RWPE2 (cell line): ENCODE data around the gene SLC4A1.

Source experiments
- ATAC-seq: fragments of 200-7000 bp; cut with Tn5 transposase; 3 replicates; pipeline ENCODE4 v1.9.1; 2021; ENCODE audit warnings: low read depth
- DNase-seq: peaks from one replicate; pipeline ENCODE4 v3.0.0-alpha.2; 2020; ENCODE audit warnings: low spot score
- H3K27ac ChIP-seq: fragments of 450-650 bp; 2 replicates; pipeline ENCODE4 v1.5.1; 2017; ENCODE audit warnings: mild to moderate bottlenecking; ENCODE audit not compliant: poor library complexity, severe bottlenecking
- H3K27me3 ChIP-seq: fragments of 250-450 bp; sonication (Bioruptor Pico); 2 replicates; pipeline ENCODE4 v1.5.1; 2021; ENCODE audit warnings: mild to moderate bottlenecking, moderate library complexity; ENCODE audit not compliant: insufficient read depth, poor library complexity, severe bottlenecking
- H3K36me3 ChIP-seq: fragments of 250-450 bp; sonication (Bioruptor Pico); 2 replicates; pipeline ENCODE4 v1.5.1; 2020; ENCODE audit warnings: low read depth, mild to moderate bottlenecking, moderate library complexity
- H3K4me1 ChIP-seq: fragments of 250-450 bp; sonication (Bioruptor Pico); 2 replicates; pipeline ENCODE4 v1.5.1; 2021; ENCODE audit warnings: mild to moderate bottlenecking, moderate library complexity; ENCODE audit not compliant: insufficient read depth, poor library complexity, severe bottlenecking
- H3K4me3 ChIP-seq: fragments of 250-450 bp; sonication (Bioruptor Pico); 2 replicates; pipeline ENCODE4 v1.5.1; 2021; ENCODE audit warnings: mild to moderate bottlenecking, moderate library complexity; ENCODE audit not compliant: severe bottlenecking
- H3K9me3 ChIP-seq: fragments of 250-450 bp; sonication (Bioruptor Pico); 2 replicates; pipeline ENCODE4 v1.5.1; 2021; ENCODE audit warnings: mild to moderate bottlenecking, moderate library complexity; ENCODE audit not compliant: severe bottlenecking
- CTCF ChIP-seq: fragments of 450-650 bp; IDR thresholded peaks from one replicate; pipeline ENCODE4 v1.5.1; 2017; ENCODE audit warnings: mild to moderate bottlenecking, moderate library complexity; ENCODE audit not compliant: poor library complexity, severe bottlenecking

SLC4A1 gene

DNA sequence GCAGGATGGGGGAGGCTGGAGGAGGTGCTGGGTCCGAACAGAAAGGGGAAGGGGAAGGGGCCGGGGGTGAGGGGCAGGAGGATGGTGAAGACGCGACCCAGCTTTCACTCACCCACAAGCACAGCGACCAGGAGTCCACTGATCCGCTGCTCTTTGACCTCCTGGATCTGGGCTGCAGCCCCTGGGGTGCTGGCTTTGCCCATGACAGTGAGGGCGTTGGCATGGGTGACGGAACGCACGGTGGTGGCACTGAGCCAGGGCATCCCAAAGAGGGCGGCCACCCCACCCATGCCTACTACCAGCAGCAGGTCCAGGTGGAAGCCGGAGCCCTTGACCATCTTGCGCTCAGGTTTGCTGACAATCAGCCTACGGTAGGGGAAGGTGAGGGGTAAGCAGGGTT is 14.9 kb downstream of the SLC4A1 start:
- ATAC-seq = no peak
- no peaks in the 10 kb centered on the region for H3K4me1 ChIP-seq
- TF ChIP-seq CTCF = no peak
- no peaks in the 10 kb centered on the region for H3K27me3 ChIP-seq
- H3K27ac ChIP-seq = no peak overlapping the region
- DNase-seq = no peak
- no peaks in the 10 kb centered on the region for H3K36me3 ChIP-seq
- H3K9me3 ChIP-seq = no peaks in the 10 kb centered on the region
- no peak overlapping the region for H3K4me3 ChIP-seq

DNA sequence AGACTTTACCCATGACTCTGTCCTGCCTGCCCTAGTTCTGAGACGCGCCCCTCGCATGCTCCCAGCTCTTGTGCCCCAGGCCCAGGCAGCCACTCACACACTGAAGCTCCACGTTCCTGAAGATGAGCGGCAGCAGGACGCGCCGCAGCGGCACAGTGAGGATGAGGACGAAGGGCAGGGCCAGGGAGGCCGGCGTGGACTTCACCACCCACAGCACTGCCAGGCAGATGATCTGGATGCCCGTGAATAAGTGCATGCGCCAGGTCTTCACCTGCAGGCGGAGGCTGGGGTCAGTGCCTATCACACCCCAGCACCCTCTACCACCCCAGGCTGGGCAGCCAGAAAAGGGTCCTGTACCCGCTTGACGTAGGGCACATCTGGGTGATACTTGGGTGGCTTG is 16.9 kb downstream of the SLC4A1 start:
- no peaks in the 10 kb centered on the region for H3K9me3 ChIP-seq
- no peak overlapping the region for H3K4me3 ChIP-seq
- no peak for TF ChIP-seq CTCF
- H3K36me3 ChIP-seq = no peaks in the 10 kb centered on the region
- no peaks in the 10 kb centered on the region for H3K4me1 ChIP-seq
- no peak overlapping the region for H3K27ac ChIP-seq
- DNase-seq (no peak), ATAC-seq (no peak)
- H3K27me3 ChIP-seq = no peaks in the 10 kb centered on the region

DNA sequence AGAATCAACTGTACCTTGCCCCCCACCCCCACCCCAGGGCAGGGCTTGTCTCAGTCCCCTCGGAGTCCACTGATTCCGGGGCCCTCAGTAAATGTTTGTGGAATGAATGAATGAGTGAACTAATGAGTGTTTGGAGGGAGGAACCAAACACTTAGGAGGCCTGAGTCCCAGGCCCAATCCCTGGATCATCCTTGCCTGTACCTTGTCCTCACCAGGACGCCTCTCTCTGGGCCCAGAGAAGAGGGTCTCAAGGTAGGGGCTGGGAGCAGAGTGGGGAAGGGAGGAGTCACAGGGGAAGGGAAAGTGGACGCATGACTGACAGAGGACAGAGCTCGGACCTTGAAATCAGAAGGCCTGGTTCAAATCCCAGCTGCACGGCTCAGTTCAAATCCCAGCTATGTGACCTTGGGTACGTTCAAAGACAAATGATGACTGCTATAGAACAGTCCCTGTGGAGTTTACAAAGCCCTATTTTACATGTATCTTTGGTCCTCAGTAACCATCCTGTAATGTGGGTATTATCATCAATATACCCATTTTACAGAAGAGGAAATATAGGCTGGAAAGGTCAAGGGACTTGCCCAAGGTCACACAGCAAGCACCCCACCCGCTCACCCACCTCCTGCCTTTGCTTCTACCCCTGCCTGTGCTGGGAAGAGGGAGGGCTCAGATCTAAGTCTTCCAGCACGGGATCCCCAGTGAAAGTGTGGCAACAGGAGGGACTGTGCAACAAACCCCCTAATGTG is 18.3 kb downstream of the SLC4A1 start:
- Histone ChIP-seq H3K36me3 (no peaks in the 10 kb centered on the region), H3K4me1 (no peaks in the 10 kb centered on the region), H3K9me3 (no peaks in the 10 kb centered on the region), H3K4me3 (no peak overlapping the region), H3K27ac (no peak overlapping the region), H3K27me3 (no peaks in the 10 kb centered on the region)
- TF ChIP-seq CTCF = no peak
- DNase-seq (no peak), ATAC-seq (no peak)

DNA sequence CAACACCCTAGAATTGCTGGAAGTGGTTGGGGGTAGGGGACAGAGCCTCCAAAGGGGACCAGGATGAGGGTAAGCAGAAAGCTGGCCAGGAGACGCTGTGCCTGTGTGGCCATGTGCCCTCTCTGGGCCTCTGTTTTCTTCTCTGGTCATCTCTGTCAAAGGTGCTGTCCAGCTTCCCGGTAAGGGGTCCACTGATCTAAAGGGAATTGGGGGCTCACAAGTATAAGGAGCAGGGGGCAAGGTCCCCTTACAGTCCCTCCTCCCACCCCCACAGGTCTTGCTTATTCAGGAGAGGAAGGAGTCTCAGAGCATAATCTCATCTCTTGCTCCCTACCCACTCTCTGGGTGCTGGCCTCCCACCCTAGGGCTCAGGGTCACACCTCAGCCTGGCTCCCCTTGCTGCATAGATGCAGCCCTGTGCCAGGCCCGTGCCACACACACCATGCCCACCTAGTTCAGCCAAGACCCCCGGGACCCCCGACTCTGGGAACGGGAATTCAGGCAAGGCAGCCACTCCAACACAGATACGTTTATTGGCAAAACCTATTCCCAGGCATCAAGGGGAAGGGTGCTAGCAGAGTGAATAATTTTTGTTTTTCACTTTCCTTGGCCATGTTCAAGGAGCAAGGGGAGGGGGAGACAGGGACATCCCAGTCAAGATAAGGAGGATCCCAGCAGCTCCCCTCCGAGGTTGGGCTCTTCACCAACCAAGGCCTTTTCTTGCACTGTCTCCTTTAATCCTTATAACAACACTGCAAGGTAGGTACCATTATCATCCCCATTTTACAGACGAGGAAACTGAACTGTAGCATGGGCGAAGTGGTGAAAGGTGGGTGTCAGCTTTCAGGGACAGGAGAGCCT is 19.8 kb downstream of the SLC4A1 start:
- H3K4me1 ChIP-seq = no peaks in the 10 kb centered on the region
- H3K4me3 ChIP-seq = no peak overlapping the region
- H3K27me3 ChIP-seq = no peaks in the 10 kb centered on the region
- DNase-seq (no peak), ATAC-seq (no peak)
- H3K9me3 ChIP-seq = no peaks in the 10 kb centered on the region
- H3K36me3 ChIP-seq = no peaks in the 10 kb centered on the region
- no peak overlapping the region for H3K27ac ChIP-seq
- no peak for TF ChIP-seq CTCF
